Measurements from ENCODE around the gene DPY19L3. TPM values are rescaled to one million over a fixed set of nuclear protein-coding genes. Genes with fewer than 3 reads are reported as not detected.

Gene DPY19L3
- total RNA-seq, 2 experiments from 2014 or later = 8.3 to 9.5 TPM

GRCh38 chr19:32459204-32459865 is 53.8 kb downstream of the DPY19L3 start:
- Mint-ChIP-seq H3K27me3 (no peaks in the 10 kb centered on the region), H3K27ac (peak overlapping the region; percentile 63), H3K4me3 (no peak overlapping the region), H3K9me3 (no peaks in the 10 kb centered on the region), H3K36me3 (ENCODE audit: low read depth) (peaks cover 15% of the 10 kb centered on the region), H3K4me1 (peaks cover 21% of the 10 kb centered on the region)
- DNase-seq = no peak
- CTCF ChIA-PET = interaction anchor here (0.6 kb wide), 1 partner anchor 35 kb away, joined by 3 read pairs; no protein-coding TSS in a partner anchor
- POLR2A ChIA-PET = interaction anchor here (1.1 kb wide), 1 partner anchor 53 kb away, joined by 4 read pairs; the partner anchor contains the start of gene DPY19L3

GRCh38 chr19:32460476-32460875 is 54.9 kb downstream of the DPY19L3 start:
- peaks cover 21% of the 10 kb centered on the region for H3K4me1 Mint-ChIP-seq
- POLR2A ChIA-PET = no interaction called here

GRCh38 chr19:32464279-32464678 is 58.7 kb downstream of the DPY19L3 start:
- no peaks in the 10 kb centered on the region for H3K9me3 Mint-ChIP-seq
- peaks cover 11% of the 10 kb centered on the region for H3K4me1 Mint-ChIP-seq
- H3K36me3 Mint-ChIP-seq (ENCODE audit: low read depth) = peaks cover 3% of the 10 kb centered on the region
- no peak overlapping the region for H3K27ac Mint-ChIP-seq
- H3K4me3 Mint-ChIP-seq = no peak overlapping the region
- no peaks in the 10 kb centered on the region for H3K27me3 Mint-ChIP-seq
- no peak for DNase-seq
- ChIA-PET POLR2A (interaction anchor here (1.0 to 1.2 kb wide), 4 partner anchors 11 to 118 kb away, joined by 3 read pairs; partner anchors contain the start of genes DPY19L3 and PDCD5), CTCF (interaction anchor here (1.0 to 2.3 kb wide), 5 partner anchors 9 to 109 kb away, joined by 3 to 10 read pairs (median 5); no protein-coding TSS in a partner anchor)

More at GRCh38 chr19:32460476-32460875, 54.9 kb downstream of the DPY19L3 start:
- CTCF ChIA-PET = no interaction called here
- no peak for DNase-seq
- H3K4me3 Mint-ChIP-seq = no peak overlapping the region
- H3K27ac Mint-ChIP-seq = no peak overlapping the region
- H3K9me3 Mint-ChIP-seq = no peaks in the 10 kb centered on the region
- H3K36me3 Mint-ChIP-seq (ENCODE audit: low read depth) = peaks cover 15% of the 10 kb centered on the region
- H3K27me3 Mint-ChIP-seq = no peaks in the 10 kb centered on the region

- H3K4me3 Mint-ChIP-seq = no peak overlapping the region
- no peaks in the 10 kb centered on the region for H3K9me3 Mint-ChIP-seq
- no peak for DNase-seq
- no peak overlapping the region for H3K27ac Mint-ChIP-seq
- H3K36me3 Mint-ChIP-seq (ENCODE audit: low read depth) = no peaks in the 10 kb centered on the region
- ChIA-PET POLR2A (interaction anchor here (0.8 to 1.5 kb wide), 3 partner anchors 60 to 119 kb away, joined by 3 to 4 read pairs (median 3); partner anchors contain the start of gene DPY19L3), CTCF (interaction anchor here (0.6 to 2.3 kb wide), 6 partner anchors 9 to 136 kb away, joined by 3 to 10 read pairs (median 4); no protein-coding TSS in a partner anchor)
- no peaks in the 10 kb centered on the region for H3K27me3 Mint-ChIP-seq
- peaks cover 6% of the 10 kb centered on the region for H3K4me1 Mint-ChIP-seq
Measured at GRCh38 chr19:32465176-32465575, 59.6 kb downstream of the DPY19L3 start.

- H3K4me3 Mint-ChIP-seq = no peak overlapping the region
- no peaks in the 10 kb centered on the region for H3K36me3 Mint-ChIP-seq (ENCODE audit: low read depth)
- ChIA-PET CTCF (no interaction called here), POLR2A (no interaction called here)
- no peak overlapping the region for H3K27ac Mint-ChIP-seq
- H3K4me1 Mint-ChIP-seq = peaks cover 11% of the 10 kb centered on the region
- no peaks in the 10 kb centered on the region for H3K9me3 Mint-ChIP-seq
- DNase-seq = no peak
- H3K27me3 Mint-ChIP-seq = no peaks in the 10 kb centered on the region
Measured at GRCh38 chr19:32469795-32470194, 64.2 kb downstream of the DPY19L3 start.

- Mint-ChIP-seq H3K27me3 (no peaks in the 10 kb centered on the region), H3K4me1 (peaks cover 5% of the 10 kb centered on the region), H3K4me3 (no peak overlapping the region), H3K27ac (no peak overlapping the region), H3K36me3 (ENCODE audit: low read depth) (no peaks in the 10 kb centered on the region), H3K9me3 (no peaks in the 10 kb centered on the region)
- DNase-seq = no peak
- ChIA-PET CTCF (interaction anchor here (0.5 kb wide), 1 partner anchor 44 kb away, joined by 3 read pairs; no protein-coding TSS in a partner anchor), POLR2A (no interaction called here)
Measured at GRCh38 chr19:32471095-32471494, 65.5 kb downstream of the DPY19L3 start.

GRCh38 chr19:32471811-32472210 is 66.2 kb downstream of the DPY19L3 start:
- Mint-ChIP-seq H3K9me3 (no peaks in the 10 kb centered on the region), H3K27me3 (no peaks in the 10 kb centered on the region), H3K4me1 (peaks cover 5% of the 10 kb centered on the region), H3K27ac (no peak overlapping the region), H3K4me3 (no peak overlapping the region), H3K36me3 (ENCODE audit: low read depth) (no peaks in the 10 kb centered on the region)
- no peak for DNase-seq
- ChIA-PET CTCF (interaction anchor here (0.5 kb wide), 1 partner anchor 44 kb away, joined by 3 read pairs; no protein-coding TSS in a partner anchor), POLR2A (no interaction called here)

- POLR2A ChIA-PET = interaction anchor here (1.0 kb wide), 1 partner anchor 11 kb away, joined by 3 read pairs; no protein-coding TSS in a partner anchor
- H3K36me3 Mint-ChIP-seq (ENCODE audit: low read depth) = peaks cover 4% of the 10 kb centered on the region
Measured at GRCh38 chr19:32475141-32476031, 69.8 kb downstream of the DPY19L3 start.

GRCh38 chr19:32476032-32476350 is 70.4 kb downstream of the DPY19L3 start:
- ChIA-PET CTCF (interaction anchor here (1.3 kb wide), 1 partner anchor 10 kb away, joined by 3 read pairs; no protein-coding TSS in a partner anchor), POLR2A (no interaction called here)
- no peak for DNase-seq
- H3K27ac Mint-ChIP-seq = no peak overlapping the region
- H3K4me3 Mint-ChIP-seq = no peak overlapping the region
- H3K4me1 Mint-ChIP-seq = peaks cover 5% of the 10 kb centered on the region
- H3K36me3 Mint-ChIP-seq (ENCODE audit: low read depth) = peaks cover 4% of the 10 kb centered on the region
- H3K9me3 Mint-ChIP-seq = no peaks in the 10 kb centered on the region
- no peaks in the 10 kb centered on the region for H3K27me3 Mint-ChIP-seq

More at GRCh38 chr19:32475141-32476031, 69.8 kb downstream of the DPY19L3 start:
- Mint-ChIP-seq H3K27me3 (no peaks in the 10 kb centered on the region), H3K4me3 (no peak overlapping the region), H3K9me3 (no peaks in the 10 kb centered on the region), H3K27ac (no peak overlapping the region), H3K4me1 (peaks cover 5% of the 10 kb centered on the region)
- no peak for DNase-seq
- CTCF ChIA-PET = interaction anchor here (1.3 to 1.8 kb wide), 2 partner anchors 9 to 10 kb away, joined by 3 to 5 read pairs; no protein-coding TSS in a partner anchor

GRCh38 chr19:32480321-32480720 is 74.8 kb downstream of the DPY19L3 start:
- no peak for DNase-seq
- no peaks in the 10 kb centered on the region for H3K27me3 Mint-ChIP-seq
- peaks cover 4% of the 10 kb centered on the region for H3K36me3 Mint-ChIP-seq (ENCODE audit: low read depth)
- no peaks in the 10 kb centered on the region for H3K4me1 Mint-ChIP-seq
- no peak overlapping the region for H3K27ac Mint-ChIP-seq
- CTCF ChIA-PET = no interaction called here
- no peak overlapping the region for H3K4me3 Mint-ChIP-seq
- POLR2A ChIA-PET = no interaction called here
- no peaks in the 10 kb centered on the region for H3K9me3 Mint-ChIP-seq

GRCh38 chr19:32483574-32483973 is 78.0 kb downstream of the DPY19L3 start:
- Mint-ChIP-seq H3K27me3 (no peaks in the 10 kb centered on the region), H3K4me3 (no peak overlapping the region), H3K36me3 (ENCODE audit: low read depth) (no peaks in the 10 kb centered on the region), H3K4me1 (no peaks in the 10 kb centered on the region), H3K27ac (no peak overlapping the region), H3K9me3 (no peaks in the 10 kb centered on the region)
- no peak for DNase-seq
- POLR2A ChIA-PET = no interaction called here
- CTCF ChIA-PET = no interaction called here

GRCh38 chr19:32489971-32490370 is 84.4 kb downstream of the DPY19L3 start:
- ChIA-PET POLR2A (no interaction called here), CTCF (no interaction called here)
- no peak overlapping the region for H3K4me3 Mint-ChIP-seq
- H3K4me1 Mint-ChIP-seq = no peaks in the 10 kb centered on the region
- H3K27me3 Mint-ChIP-seq = no peaks in the 10 kb centered on the region
- DNase-seq = no peak
- no peaks in the 10 kb centered on the region for H3K36me3 Mint-ChIP-seq (ENCODE audit: low read depth)
- H3K9me3 Mint-ChIP-seq = no peaks in the 10 kb centered on the region
- no peak overlapping the region for H3K27ac Mint-ChIP-seq

- DNase-seq = no peak
- Mint-ChIP-seq H3K36me3 (ENCODE audit: low read depth) (no peaks in the 10 kb centered on the region), H3K9me3 (no peaks in the 10 kb centered on the region), H3K4me1 (peaks cover 4% of the 10 kb centered on the region), H3K4me3 (no peak overlapping the region), H3K27me3 (no peaks in the 10 kb centered on the region), H3K27ac (no peak overlapping the region)
- CTCF ChIA-PET = no interaction called here
- POLR2A ChIA-PET = no interaction called here
Measured at GRCh38 chr19:32497391-32497790, 91.8 kb downstream of the DPY19L3 start.

All from activated CD4-positive, alpha-beta memory T cell treated with anti-CD3 and anti-CD28 coated beads, Interleukin-2, amount 10 ng/mL, durations not matched to agents 7 days and 5 days (primary cell).